Suppressor macrophage (primary cell): ENCODE results near the gene PRKAB1.
"Not testable (repeated sequence)": the region's sequence is repeated elsewhere in the genome, so short reads cannot be mapped to it uniquely, and the experiment has no call there.

Source experiments
- DNase-seq, 4 experiments: peaks; one replicate each; pipeline ENCODE4 v3.0.0-alpha.2; 2020 to 2022

Gene PRKAB1

DNA sequence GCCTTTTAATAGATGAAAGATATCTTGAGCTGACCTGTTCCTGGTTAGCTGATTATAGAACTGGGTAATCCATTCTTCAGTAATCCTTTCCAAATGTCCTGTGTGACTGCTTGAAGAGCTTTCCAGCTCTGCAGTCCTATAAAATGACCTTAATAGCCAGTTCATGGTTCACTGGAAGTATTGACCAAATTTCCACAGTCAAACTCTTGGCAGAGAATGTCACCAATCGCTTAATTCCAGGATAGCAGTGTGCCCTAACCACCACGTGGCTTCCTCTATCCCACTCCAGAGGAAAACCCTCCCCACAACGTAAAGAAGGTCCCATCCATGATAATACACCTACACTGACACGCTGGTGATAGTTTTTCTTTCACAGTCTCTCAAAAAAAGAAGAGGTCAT, 17.4 kb downstream of the PRKAB1 start:
- DNase-seq: no peak

DNA sequence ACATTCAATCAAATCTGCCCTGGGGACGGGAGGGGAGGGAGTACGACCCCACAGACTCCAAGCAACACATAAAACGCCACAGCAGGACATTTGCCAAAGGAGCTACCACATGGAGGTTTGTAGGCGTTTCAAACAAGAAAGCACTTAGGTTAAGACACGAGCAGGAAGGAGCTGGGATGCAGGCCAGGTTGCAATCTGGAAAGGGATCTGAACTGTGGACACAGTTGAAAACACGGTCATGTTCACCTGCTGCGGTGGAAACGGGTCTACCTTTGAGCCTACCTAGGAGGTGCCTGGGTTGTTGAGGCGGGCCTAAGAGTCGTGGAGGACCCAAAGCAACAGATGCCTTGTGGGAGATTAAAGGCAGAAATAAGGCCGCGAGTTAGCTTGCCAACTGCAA, 18.4 kb downstream of the PRKAB1 start:
- no peak for DNase-seq

DNA sequence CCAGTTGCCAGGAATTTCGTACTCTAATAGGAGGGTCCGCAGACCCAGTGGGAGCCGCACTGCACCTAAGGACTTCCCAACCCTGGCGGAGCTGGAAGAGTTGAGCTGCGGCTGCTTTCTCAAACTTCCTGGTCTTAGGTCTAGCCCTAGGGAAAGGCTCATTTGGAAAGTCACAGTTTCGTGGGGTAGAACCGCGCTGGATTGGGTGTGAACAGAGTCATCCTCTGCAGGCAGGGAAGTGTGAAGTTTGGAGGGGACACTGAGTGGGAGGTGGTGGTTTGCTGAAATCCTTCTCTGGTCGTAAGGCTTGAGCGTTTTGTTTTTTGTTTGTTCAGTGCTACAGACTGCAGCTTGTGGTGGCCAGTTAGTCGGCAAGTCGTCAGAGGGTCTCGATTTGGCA, 18.8 kb downstream of the PRKAB1 start:
- no peak for DNase-seq

DNA sequence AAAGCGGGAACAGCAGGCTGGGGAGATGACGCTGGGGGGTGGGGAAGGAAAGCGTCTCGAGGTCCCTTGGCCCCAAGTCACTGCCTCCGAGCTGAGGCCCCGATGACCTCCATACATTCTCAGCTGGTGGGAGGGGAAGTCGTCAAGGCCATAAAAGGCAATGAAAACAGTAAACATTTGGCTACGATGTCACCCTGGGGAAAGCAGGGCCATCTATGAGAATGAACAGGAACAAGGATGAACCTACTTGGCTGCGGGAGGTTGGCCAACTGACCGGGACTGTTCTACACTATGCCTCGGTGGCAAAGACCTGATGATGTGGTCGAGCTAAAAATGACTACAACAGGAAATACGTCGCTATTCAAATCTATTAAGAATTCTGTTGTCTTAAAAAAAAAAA, 19.5 kb downstream of the PRKAB1 start:
- DNase-seq: no peak

DNA sequence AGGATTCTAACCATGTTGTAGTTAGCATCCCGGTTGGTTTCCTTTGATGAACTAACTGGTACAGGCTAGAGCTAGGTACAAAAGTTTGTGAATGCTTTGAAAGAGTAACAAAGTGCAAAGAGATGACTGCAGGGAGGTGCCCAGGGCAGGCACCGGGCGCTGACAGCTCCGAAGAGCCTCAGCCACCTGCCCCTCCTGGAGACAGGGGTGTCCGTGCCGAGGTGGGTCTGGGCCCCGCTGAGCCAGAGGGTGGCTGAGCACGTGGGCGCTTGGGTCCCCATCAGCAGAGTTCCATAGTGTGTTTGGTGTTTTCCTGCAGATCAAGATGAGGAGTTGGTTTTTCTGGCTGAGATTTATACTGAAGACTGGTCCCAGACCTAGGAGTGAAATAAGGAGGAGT, 19.9 kb downstream of the PRKAB1 start:
- DNase-seq: no peak

DNA sequence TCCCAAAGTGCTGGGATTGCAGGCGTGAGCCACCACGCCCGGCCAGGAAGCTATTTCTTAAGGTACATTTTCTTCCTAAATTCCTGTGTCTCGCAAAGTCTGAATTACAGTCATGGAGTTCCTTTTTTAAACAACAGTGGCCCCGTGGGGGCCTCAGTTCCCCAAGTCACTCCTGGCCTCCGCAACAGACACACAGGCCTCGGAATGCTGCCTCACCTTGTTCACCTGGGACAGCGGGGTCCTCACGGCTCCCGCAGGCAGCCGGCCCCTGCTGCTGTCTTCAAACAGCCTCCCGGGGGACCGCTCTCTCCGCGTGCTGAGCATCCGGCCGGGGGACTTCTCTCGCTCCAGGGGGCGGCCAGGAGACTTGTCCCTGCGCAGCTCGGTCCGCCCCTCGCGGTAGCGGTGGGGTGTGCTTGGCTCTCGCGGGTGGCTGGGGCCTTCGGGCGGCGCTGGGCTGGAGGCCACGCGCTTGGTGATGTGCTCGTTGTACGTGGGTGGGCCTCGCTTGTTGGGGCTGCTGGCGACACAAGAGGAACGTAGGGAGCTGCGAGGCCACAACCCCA, 22.1 kb downstream of the PRKAB1 start:
- no peak for DNase-seq

DNA sequence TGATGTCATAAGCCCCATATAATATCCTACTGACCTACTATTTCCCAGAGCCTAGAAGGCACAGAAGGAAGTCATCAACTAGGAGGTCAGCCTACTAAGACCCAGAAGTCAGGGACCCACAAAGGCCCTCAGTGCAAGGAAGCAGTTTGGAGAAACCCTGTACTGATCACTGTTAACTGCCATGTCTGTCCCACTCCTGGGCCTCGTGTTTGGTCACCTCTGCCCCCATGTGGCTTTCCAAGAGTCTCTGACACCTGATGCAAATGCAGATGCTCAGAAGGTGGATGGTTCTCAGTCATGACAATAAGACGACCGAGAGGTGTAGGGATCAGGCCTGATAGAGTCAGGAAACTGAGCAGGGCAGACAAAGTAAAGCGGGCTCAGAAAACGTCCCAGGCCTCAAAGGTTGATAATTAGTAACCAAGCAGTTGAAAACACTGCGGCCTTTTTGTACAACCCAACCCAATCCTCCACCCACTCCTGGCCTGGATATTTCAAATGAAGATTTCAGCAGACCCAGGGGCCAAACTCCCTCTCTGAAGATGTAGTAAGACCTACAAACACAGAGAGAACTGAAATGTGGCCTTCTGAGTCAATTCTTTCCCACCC, 23.4 kb downstream of the PRKAB1 start:
- no peak for DNase-seq

DNA sequence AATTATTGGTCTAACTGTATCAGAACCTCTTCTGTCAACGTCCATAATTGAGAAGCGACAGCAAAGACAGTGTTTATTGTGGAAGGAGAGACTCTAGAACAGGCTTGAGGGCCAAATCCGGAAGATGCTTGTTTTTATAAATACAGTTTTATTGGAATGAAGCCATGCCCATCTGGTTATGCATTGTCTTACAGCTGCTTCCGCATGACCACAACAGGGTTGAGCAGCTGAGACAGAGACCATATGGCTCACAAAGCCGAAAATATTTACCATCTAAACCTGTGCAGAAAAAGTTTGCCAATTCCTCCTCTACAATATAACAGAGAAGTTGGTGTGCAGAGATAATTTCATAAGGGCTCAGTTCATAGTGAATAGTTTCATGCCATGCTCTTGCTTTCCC, 24.5 kb downstream of the PRKAB1 start:
- no peak for DNase-seq

DNA sequence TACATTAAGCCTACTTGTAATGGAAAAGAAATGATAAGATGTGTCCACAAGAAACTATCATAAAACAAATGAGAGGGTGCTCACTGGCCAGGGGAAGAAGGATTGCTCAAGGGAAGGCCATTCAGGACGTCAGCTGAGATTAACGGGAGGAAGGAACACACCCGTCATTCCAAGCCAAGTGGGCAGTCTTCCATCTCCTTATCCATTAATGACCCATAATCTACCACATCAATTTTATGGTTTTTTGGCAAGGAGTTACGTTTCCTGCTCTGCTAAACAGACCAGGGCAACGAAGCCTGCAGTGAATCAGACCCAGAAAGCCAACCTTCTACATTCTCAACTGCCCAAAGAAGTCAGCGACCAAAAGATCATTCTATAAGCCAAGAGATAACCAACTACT, 25.1 kb downstream of the PRKAB1 start:
- DNase-seq: no peak

DNA sequence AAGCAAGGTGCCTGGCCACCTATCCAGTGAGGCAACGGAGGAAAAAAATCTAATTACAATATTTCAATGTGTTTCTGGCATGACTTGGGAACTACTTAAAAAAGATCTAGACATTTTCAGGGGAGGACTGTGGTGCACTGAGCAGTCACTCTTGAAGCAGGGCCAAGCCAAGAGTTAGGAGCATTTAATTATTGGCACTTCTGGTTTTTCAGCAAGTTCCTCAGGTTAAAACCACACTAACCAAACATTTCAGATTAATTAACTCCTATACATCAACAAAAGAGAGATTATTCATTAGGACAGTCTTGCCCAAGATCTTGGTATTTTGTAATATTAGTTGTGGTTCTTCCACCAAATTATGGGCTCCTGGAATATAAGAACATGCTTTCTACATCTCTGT, 25.6 kb downstream of the PRKAB1 start:
- DNase-seq: no peak

DNA sequence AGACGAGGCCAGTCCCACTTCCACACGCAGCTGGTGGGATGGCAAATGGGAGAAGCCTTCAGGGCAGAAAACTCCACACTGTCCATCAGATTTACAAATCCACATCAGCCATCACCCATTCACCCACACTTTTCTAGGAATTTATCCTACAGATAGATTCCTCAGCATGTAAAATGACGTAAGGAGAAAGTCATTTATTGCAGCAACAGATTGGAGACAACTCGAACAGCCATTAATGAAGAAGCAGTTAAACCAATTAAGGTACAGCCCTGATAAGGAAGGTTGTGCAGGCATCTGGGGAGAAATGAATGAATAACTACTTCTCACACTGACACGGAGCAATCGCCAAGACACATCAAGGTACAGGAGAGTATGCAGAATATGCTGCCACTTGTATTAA, 26.2 kb downstream of the PRKAB1 start:
- no peak for DNase-seq

DNA sequence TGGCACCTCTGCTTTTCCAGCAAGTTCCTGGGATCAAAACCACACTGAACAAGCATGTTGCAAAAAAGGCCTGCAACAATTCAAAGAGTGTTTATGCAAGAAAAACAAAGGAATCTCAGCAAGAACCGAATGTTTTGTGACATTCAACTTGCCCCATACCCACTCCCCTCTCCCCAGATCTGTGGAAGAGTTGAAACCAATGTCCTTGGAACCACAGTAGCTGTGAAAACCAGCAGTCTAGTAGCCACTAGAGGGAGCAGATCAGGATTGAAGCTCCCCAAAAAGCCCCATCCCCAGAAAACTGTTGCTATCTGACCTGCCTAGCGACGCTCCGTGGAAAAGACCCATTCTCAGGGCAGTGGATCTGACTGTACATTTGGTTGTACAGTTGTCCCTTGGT, 27.1 kb downstream of the PRKAB1 start:
- DNase-seq: peak in 1 of 4 experiments; percentile 23

DNA sequence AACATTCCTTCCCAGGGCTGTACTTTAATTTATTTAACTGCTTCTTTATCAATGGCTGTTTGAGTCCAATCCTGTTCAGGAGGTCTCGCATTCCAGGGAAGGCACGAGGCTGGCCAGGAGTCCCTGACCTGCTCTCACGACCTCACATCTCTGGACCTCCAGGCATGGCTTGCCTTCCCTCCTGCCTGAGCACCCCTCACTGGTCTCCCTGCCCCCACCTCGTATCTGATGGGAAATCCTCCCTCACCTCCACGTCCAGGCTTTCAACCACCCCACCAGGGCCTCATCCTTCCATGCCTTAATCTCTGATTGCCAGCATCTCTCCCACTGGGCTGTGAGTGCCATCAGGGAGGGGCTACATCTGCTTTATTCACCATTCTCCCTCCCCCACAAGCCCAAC, 29.0 kb downstream of the PRKAB1 start:
- no peak for DNase-seq

DNA sequence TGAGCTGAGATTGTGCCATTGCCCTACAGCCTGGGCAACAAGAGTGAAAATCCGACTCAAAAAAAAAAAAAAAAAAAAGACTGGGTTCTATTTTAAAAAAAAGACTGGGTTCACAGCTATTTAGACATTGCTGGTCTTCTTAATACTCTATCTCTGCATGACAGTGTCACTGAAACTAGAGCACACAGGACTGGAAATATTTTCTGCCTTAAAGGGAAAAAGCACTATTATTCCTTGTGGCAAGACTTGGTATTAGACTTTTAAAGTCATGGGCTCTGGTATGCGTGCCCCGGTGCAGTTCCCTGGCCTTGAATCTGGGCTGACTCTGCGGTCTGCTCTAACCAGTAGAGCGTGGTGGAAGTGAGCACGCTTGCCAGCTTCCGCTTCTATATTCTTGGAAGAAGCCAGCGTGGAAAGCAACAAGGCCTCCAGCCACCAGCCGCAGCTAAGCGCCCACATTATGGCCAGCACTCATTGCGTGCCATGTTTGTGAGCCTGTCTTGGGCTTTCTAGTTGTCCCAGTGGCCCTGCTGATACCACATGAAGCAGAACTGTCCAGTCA, 31.3 kb downstream of the PRKAB1 start:
- DNase-seq: no peak

DNA sequence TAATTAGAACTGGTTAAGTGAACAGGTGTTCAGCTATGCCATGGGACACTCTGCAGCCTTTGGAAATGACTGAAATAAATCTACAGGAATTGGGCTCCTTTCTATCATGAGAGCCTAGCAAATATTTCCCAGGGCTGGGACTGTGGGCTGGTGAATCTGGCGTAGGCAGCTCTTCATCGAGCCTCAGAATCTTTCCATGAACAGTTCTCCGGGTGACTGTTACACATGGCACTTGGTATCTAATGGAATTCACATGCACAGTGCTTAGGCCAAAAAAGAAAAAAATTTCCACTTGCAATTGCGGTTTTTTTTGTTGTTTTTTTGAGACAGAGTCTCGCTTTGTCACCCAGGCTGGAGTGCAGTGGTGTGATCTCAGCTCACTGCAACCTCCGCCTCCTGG, 32.1 kb downstream of the PRKAB1 start:
- DNase-seq: no peak

DNA sequence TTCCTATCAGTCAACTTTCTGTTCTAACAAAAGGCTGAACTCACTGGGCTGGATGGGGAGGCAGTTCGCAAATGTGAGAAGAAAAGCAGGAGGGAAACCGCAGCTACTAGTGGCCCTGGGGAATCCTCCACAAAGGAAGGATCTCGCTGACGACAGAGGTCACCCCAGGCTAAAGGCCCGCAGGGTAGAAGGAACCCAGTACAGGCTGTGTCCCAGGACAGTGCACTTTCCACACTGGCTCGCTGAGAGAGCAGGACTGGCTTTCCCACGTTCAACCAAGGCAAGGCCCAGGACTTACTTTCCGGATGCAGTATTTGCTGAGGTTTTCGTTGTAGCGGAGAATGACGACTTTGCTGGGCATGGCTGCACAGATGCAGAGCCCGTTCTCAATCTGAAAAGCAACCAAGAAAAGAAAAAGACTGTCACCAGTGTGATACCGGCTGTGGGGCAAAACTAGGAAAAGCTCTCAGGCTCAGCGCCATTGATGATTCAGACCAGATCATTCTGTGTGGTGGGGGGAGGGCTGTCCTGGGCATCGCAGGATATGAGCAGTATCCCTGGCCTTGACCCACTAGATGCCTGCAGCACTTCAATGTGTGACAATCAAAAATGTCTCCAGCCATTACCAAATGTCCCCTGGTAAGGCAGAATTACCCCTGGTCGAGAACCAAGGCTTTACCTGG, 36.3 kb downstream of the PRKAB1 start:
- DNase-seq: no peak

DNA sequence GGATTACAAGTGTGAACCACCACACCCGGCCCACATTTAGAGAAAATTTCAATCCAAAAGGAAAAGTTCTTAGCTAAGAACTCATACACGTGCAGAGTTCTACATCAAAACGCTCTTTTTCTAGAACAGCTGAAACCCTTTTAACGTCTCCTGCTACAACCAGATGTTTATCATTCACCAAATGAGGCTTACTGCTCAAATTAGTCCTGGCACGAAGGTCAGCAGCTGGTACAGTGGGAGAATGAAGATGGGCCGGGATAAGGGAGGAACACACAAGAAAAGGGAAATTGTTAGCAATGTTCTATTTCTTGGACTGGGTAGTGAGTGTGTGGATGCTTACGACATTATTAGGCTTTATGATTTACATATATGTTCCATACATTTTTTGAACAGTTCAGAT, 37.2 kb downstream of the PRKAB1 start:
- no peak for DNase-seq

DNA sequence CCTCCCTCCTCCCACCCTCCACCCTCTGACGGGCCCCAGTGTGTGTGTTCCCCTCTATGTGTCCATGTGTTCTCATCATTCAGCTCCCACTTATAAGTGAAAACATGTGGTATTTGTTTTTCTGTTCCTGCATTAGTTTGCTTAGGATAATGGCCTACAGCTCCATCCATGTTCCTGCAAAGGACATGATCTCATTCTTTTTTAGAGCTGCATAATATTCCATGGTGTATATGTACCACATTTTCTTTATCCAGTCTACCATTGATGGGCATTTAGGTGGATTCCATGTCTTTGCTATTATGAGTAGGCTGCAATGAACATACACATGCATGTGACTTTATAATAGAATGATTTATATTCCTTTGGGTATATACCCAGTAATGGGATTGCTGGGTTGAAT, 38.5 kb downstream of the PRKAB1 start:
- DNase-seq: not testable (repeated sequence)

DNA sequence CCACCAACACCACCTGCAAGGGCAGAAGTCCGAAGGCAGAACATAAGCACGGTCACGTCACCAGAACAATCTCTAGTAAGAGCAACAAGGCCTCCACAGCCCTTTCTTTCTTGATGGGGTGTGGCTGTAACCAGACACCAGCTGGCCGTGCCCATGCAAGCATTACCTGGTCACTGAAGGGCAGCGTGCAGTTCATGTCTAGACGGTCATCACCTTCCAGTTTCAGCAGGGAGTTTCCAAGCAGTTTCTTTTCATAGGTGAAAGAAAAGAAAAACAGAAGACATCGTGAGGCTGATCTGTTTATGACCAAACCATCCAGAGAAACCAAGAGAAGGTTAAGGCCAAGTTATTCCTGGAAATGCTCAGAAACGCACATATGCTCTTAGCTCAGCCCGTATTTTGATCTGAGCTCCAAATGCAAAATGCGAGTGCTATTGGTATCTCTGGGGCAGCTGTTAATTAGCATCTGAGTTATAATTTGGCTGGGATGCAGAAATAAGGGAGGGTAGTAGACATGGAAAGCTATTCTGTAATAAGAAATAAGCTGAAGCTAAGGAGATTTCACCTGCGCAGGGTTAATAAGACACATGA, 42.5 kb downstream of the PRKAB1 start:
- DNase-seq: no peak

DNA sequence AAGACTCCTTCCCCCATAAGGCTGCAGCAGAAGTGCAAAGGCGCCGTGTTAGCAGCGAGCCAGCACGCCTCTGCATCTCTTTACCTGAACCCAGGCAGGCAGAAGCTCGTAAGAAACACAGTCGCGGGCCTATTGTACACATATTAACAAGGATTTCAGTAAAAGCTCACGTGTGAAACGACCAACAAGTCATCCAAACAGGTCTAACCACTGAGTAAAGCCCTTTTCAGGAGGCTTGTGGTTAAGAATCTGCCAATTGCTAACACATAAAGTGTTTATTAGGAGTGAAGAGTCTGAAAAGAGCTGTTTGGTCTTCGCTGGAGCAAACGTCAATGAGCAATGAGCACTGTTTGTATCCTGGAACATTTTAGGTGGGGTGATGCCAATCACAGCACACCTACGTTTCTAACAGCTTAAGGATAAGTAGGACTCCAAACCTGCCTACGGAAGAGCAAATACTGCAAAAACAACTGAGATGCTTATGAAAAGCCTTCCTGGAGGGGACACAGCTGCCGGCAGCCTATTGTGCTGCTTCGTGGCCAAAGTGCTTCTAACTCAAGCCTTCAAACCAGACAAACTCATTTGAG, 43.1 kb downstream of the PRKAB1 start:
- no peak for DNase-seq

DNA sequence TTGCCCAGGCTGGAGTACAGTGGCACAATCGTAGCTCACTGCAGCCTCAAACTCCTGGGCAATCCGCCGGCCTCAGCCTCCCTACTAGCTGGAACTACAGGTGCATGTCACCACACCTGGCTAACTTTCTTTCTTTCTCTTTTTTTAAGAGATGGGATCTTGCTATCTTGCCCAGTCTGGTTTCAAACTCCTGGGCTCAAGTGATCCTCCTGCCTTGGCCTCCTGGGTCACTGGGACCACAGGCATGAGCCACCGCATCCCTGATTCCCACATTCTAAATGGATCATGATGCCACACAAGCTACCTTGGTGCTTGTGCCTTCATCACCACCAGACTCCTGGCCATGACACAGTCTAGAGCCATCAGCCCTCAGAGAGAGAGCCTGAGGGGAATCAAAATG, 43.8 kb downstream of the PRKAB1 start:
- no peak for DNase-seq

DNA sequence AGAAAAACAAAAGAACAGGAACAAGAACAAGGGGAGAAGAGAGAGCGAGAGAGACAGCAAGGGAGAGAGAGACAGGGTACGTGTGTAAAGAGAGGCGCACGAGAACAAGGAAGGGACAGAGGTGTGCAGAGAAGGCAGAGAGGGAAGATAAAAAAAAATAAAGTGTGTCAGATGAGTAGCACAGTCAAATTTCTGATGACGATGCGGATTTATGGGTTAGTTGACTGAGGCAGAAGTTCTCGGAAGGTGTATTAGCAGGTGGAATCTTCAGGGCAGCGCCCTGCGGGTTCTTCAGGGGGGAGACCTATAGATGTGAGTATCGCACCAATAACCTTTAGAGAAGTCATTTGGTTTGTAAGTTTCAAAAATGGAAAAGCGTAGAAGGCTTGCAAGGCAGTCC, 44.8 kb downstream of the PRKAB1 start:
- DNase-seq: no peak

DNA sequence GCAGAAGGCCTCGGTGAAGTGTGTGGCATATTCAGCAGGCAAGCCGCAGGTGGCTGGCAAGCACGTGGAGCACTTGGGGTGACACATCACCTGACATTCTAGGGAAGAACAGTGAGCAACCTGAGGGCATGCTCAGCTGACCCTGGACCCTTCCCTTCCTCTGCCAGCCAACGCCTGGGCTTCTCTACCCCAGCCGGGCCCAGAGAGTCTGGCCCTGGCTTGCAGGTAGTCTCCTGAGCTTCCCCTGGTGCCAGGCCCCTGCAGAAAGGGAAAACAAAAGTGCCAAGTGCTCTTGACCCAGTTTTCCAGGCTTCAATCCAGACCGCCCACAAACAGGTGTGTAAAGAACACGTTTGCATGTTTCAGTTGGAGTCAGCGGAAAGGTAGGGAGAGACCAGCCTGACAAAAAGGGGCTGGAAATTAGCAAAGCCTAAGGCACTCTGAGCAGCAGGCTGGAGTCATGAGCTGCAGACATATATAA, 45.7 kb downstream of the PRKAB1 start:
- DNase-seq: no peak
